Caki2 (cell line): ENCODE measurements around the gene TEX51. TPM values are rescaled to one million over a fixed set of nuclear protein-coding genes. Genes with fewer than 3 reads are reported as not detected.

Source experiments
- DNase-seq: peaks from one replicate; pipeline ENCODE4 v3.0.0-alpha.2; 2015; ENCODE audit warnings: low read depth
- in situ Hi-C: cut with HindIII; loops from 2 replicates; pipeline ENCODE4 v1.10.0; 2016; ENCODE audit warnings: low sequenced_read_pairs, low pct_unique_long_range_greater_than_20kb, mixed read lengths
- total RNA-seq: library from RNA; depleted of rRNA; stranded (reverse); fragments of >200 nt; shearing (Covaris generic); gene quantifications from 2 replicates; pipeline ENCODE4 v1.2.3, GENCODE V29; 2014; ENCODE audit warnings: low replicate concordance

Gene TEX51
- total RNA-seq, 1 experiment from 2014 or later, result not detected

- in situ Hi-C loops, result no loop called here
- DNase-seq, result no peak
These were observed 22.1 kb upstream of the TEX51 start for GRCh38 chr2:126876631-126877030.

GRCh38 chr2:126877041-126877440, 21.6 kb upstream of the TEX51 start:
- no peak for DNase-seq
- in situ Hi-C loops, result no loop called here

GRCh38 chr2:126877861-126878565, 20.7 kb upstream of the TEX51 start:
- in situ Hi-C loops, result no loop called here
- DNase-seq, result no peak

- in situ Hi-C loops, result no loop called here
- DNase-seq, result no peak
These were observed 20.1 kb upstream of the TEX51 start for GRCh38 chr2:126878601-126879000.

GRCh38 chr2:126879348-126880298, 19.1 kb upstream of the TEX51 start:
- no peak for DNase-seq
- in situ Hi-C loops, result no loop called here

- in situ Hi-C loops, result no loop called here
- DNase-seq, result no peak
These were observed 18.4 kb upstream of the TEX51 start for GRCh38 chr2:126880324-126880723.

- in situ Hi-C loops, result no loop called here
- DNase-seq, result no peak
These were observed 17.9 kb upstream of the TEX51 start for GRCh38 chr2:126880817-126881216.

GRCh38 chr2:126881591-126881990, 17.1 kb upstream of the TEX51 start:
- in situ Hi-C loops, result no loop called here
- DNase-seq, result no peak

GRCh38 chr2:126882181-126882580, 16.5 kb upstream of the TEX51 start:
- in situ Hi-C loops, result no loop called here
- DNase-seq, result no peak

- DNase-seq, result no peak
- in situ Hi-C loops, result no loop called here
These were observed 15.7 kb upstream of the TEX51 start for GRCh38 chr2:126882736-126883665.

GRCh38 chr2:126883666-126884040, 15.0 kb upstream of the TEX51 start:
- in situ Hi-C loops, result no loop called here
- DNase-seq, result no peak

- in situ Hi-C loops, result no loop called here
- no peak for DNase-seq
These were observed 13.6 kb upstream of the TEX51 start for GRCh38 chr2:126884861-126885750.

GRCh38 chr2:126885751-126886210, 12.9 kb upstream of the TEX51 start:
- no peak for DNase-seq
- in situ Hi-C loops, result no loop called here

- DNase-seq, result peak; percentile 66
- in situ Hi-C loops, result no loop called here
These were observed 12.3 kb upstream of the TEX51 start for GRCh38 chr2:126886211-126886915.

GRCh38 chr2:126886916-126887280, 11.8 kb upstream of the TEX51 start:
- in situ Hi-C loops, result no loop called here
- no peak for DNase-seq

GRCh38 chr2:126887506-126887905, 11.2 kb upstream of the TEX51 start:
- in situ Hi-C loops, result no loop called here
- no peak for DNase-seq

GRCh38 chr2:126888046-126888445, 10.6 kb upstream of the TEX51 start:
- DNase-seq, result no peak
- in situ Hi-C loops, result no loop called here
